ENCODE data around the gene MSLN.

- TF ChIP-seq POLR2A (IDR thresholded peaks at IDR 0.05; ENCODE audit: low read depth) (no peak), CTCF (IDR thresholded peaks at IDR 0.05) (no peak)
Observed at GRCh38 chr16:740459-740763, 20.1 kb upstream of the MSLN start.

All from esophagus muscularis mucosa (tissue), 3 donors.